ENCODE data around the gene TMEM97.

Gene TMEM97

DNA sequence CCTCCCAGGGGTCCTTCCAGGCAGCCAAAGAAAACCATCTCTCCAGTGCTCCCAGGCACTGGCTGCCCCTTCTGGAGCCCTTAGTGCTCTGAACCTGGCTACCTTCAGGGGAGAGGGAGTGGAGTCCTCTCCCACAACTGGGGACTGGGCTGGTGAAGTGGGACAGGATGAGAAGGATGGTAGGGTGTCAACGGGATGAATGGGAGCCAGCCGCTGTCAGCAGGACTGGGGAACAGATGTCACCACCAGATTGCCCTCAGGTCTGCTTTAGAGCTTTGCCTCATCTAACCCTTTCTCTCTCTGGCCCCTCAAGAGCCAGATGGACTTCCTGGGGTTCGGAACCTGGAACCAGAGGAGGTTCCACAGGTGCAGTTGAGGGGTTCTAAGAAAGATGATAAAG lies 46.5 kb downstream of the TMEM97 start:
- no peak for DNase-seq (ENCODE audit: low read depth)

DNA sequence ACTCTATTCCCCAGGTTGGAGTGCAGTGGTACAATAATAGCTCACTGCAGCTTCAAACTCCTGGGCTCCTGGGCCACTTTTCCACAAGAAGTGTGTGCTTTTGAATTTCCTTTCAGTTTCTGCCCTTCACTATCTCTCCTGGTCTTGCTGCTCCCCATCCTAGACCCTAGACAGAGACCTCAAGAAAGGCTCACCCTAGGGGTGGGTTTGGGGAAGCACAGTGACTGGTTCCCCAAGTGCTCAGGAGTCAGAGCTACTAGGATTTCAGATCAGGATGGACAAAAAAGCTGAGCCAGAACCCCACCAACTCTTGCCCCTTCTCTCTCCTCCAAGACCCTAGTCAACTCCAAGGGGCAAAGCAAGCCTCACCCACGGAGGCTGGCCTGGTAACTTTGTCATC lies 47.6 kb downstream of the TMEM97 start:
- no peak for DNase-seq (ENCODE audit: low read depth)

DNA sequence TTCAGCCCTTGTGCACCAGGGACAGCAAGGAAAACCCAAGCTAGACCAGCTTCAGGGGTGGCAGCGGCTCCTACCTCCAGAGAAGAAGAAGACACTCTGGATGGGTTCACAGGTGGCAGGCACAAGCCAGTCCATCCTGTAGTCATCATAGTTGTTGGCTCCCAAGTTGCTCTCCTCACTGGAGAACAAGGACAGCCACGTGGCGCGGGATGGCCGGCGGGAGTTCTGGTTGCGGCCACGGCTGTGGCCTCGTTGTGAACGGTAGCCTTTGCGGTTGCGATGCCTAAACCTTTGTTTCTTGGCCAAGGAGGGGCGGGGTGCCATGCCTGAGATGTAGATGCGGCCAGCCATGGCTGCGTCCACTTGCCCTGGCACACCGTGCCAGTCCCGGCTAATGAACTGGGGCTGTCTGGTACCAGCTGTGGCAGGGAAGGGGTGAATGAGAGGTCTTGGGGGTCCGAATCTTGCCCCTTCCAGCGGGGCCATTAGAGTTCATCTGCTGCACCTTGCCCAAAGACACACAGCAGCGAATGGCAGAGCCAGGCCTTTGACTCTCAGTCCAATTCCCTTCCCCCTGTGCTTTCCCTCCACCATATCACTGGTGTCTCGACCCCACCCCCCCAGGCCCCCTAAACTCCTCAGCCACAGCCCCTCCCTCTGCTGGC lies 48.8 kb downstream of the TMEM97 start:
- DNase-seq (ENCODE audit: low read depth) = no peak

DNA sequence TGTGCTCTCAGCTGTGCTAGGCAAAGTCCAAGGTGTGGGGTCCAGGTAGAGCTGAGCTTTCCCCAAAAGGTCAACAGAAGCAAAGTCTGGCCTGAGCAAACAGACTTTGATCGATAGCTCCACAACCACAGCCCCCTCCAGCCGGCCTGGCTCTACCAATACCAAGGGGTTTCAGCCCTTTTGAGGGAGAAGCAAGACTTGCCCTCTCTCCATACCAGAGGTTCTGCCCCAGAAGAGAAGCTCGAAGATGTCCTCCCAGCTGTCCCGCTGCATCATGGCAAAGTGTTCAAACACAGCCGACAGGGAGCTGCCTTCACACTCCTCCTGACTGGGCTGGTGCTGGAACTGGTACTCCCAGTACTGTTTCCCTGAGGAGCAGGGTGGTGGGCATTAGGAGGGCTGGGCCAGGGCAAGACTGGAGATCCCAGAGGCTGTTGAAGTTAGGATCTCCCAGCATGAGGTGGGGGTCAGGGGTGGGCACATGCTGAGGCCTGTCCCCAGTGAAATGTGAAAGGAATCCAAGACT lies 49.4 kb downstream of the TMEM97 start:
- DNase-seq (ENCODE audit: low read depth) = no peak

DNA sequence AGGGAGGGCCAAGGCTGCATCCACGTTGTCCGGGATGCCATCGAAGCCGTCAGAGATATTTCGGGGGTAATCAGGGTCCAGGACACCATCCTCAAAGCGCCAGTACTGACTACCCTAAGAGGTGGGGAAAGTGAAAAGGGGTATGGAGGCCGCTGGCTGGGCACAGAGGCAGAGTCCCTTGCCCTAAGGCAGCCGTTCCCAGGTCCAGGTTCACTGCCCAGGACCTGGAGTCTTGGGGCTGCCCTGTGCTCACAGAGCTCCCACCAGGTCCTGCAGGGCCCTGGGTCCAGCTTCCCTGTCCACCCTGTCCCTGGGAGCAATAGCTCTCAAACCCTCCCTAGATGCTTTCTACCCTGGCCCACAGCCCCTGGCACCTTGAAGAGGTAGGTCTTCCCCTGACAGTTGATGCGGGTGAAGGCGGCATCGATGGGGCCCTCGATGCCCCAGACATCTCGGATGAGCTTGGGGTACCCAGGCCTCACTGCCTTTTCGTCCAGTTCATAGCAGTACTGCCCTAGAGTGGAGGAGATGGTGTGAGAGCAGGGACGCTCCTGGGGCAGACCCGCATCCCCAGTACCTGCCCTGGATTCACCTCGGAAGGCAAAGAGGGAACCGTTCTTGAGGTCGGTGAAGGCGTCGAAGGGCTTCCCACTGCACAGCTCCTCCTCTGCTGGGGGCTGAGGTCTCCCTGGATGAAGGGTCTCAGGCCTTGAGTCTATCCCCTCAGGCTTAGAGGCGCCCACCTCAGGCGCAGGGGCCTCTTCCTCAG lies 50.1 kb downstream of the TMEM97 start:
- no peak for DNase-seq (ENCODE audit: low read depth)

DNA sequence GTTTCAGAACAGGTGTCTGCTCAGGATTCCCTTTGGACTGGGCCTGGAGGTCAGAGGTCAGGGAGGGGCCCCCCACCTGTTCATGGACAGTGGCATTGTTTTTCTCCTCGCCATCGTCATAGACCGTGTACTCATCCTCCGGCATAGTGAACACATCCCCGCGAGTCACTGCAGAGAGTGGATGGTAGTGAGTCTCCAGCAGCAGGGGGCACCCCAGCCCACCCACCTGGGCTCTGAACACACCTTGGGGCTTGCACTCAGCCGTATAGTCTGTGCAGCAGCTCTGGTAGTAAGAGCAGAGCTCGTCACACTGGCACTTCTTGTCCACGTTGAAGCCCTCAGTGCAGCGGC lies 50.7 kb downstream of the TMEM97 start:
- DNase-seq (ENCODE audit: low read depth) = peak; percentile 32

DNA sequence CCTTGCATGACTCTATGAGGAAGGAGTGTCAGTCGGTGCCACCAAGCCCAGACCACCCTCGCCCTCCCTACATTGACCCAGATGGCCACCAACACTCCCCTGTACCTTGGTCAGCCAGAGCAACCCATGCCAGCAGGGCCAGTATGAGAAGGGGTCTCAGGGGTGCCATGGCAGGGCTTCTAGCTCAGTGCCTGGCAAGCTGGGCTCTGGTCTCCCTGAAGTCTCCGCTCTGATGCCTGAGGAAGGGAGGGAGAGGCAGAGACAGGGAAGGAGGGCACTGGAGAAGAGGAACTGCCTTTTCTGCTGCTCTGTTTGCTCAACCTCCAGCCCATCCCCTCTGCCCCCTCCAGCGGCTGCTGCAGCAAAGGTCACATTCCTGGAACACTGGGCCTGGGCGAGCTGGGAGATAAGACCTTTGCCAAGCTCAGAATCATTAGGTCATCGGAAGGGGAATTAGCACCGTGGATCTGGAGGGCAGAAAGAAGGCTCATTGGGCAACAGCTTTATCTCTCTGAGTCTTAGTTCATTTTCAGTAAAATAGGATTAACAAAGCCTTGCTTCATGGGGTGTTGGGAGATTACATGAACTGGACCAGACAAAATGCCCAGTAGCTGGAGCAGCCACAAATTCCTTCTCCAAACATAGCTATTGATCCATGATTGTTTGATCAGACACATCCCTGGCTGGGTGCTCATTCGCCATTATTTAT lies 51.2 kb downstream of the TMEM97 start, which contains the start of gene VTN:
TSS of gene VTN (minus strand) at position 273 of the 709 bp plus-strand sequence. CDS start at position 169, 104 bp downstream.
- DNase-seq (ENCODE audit: low read depth) = peak; percentile 100

DNA sequence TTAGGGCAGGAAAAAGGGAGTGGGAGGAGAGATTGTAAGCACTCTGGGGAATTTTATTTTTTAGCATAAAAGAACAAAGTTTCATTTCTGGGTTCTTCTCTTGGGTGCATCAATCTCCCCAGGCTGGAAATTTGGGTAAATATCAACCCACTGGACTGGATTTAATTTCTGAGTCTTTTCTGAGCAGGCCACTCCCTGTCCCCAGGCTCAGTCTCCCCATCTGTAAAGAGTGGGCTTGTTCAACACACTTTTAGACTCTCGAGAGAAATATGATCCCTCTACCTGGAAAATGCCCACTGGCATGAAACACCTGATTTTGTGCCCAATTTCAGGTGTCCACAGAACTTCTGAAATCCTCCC lies 51.7 kb downstream of the TMEM97 start:
- no peak for DNase-seq (ENCODE audit: low read depth)

DNA sequence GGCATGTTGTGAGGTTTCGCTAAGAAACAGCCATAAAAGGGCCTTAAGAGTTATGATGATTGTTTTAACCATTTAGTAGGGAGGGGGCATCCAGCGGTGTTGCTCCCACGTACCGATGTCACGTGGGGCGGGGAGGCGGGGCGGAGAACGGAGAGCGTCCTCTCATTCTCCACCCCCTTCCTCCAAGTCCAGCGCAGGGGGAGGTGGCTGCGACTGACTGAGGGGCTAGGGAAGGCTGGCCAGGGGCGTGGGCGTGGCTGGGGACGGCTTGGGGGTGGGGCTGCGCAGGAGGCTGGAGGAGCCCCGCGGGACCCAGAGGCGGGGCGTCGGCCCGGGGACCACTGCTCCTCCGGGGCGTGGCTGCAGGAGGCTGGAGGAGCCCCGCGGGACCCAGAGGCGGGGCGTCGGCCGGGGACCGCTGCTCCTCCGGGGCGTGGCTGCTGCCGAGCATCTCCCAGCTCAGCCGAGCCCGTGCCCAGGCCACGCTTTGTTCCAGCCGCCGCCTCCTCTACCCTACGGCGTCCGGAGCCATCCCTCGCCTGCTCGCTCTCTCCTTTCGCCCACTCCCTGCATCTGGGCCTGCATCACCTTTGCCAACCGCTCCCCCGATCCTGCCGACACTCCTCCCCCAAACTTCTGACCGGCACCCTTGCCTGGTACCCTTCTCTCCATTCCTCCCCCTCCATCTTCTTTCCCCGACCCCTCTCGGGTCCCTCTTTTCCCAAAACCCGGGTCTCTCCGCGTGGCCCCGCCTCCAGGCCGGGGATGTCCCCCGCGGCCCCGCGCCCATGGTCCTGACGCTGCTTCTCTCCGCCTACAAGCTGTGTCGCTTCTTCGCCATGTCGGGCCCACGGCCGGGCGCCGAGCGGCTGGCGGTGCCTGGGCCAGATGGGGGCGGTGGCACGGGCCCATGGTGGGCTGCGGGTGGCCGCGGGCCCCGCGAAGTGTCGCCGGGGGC lies 52.5 kb downstream of the TMEM97 start, which contains the start of gene SARM1:
TSS of gene SARM1 (plus strand) at position 450 of the 958 bp plus-strand sequence. CDS start at position 789, 339 bp downstream.
- peak; percentile 97 for DNase-seq (ENCODE audit: low read depth)

DNA sequence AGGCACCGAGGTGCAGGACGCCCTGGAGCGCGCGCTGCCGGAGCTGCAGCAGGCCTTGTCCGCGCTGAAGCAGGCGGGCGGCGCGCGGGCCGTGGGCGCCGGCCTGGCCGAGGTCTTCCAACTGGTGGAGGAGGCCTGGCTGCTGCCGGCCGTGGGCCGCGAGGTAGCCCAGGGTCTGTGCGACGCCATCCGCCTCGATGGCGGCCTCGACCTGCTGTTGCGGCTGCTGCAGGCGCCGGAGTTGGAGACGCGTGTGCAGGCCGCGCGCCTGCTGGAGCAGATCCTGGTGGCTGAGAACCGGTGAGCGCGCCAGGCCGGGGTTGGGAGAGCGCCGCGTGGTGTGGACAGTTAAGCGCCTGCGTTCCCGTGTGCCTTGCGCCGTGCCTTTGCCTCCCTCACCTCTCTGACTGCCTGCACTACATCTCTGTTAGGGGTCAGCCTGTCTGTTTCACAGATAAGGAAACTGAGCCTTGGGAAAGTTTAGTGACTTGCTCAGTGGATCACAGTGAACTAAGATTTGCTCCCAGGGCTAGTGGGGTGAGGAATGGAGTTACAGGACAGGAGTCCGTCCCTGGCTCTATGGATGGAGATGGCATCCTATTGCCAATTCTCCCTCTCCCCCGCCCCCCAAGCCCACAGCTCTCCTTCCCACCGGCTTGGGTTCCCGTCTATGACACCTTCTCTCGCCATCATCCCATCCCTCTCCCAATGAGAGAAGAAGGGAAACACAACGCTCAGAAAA lies 53.4 kb downstream of the TMEM97 start:
- DNase-seq (ENCODE audit: low read depth) = peak; percentile 29

DNA sequence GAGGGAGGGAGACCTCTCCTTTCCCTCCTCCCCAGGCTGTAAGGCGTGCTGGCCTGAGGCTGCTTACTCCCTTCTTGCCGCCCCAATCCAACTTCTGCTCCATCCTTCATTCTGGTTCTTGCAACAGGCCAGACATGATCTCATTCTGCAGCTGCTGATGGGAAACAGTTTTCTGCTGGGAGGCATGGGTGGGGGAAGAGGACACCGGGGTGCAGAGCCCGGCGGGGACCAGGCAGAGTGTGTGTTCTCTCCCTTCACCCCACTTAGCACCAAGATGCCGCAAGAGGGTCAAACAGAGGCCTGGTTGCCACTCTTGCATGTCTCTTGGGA lies 53.9 kb downstream of the TMEM97 start:
- DNase-seq (ENCODE audit: low read depth) = peak; percentile 62
